HepG2 (cell line): ENCODE measurements around the gene C16orf89.

ENCODE experiments used
- ADNP ChIP-seq: sonication (generic); formaldehyde crosslinking; IDR thresholded peaks from 2 replicates; pipeline ENCODE4 v1.4.0; 2020; ENCODE audit warnings: missing genetic modification reagents
- MBNL3 ChIP-seq: fragments of 250-450 bp; sonication (Bioruptor Pico); conservative IDR thresholded peaks from 2 replicates; pipeline ENCODE4 v1.8.0; 2022; ENCODE audit warnings: mild to moderate bottlenecking, inconsistent platforms
- MTF1 ChIP-seq: sonication (generic); formaldehyde crosslinking; IDR thresholded peaks from 2 replicates; pipeline ENCODE4 v1.5.0; 2020; ENCODE audit warnings: missing genetic modification reagents
- PHF5A ChIP-seq: IDR thresholded peaks from one replicate; pipeline ENCODE4 v1.6.1; 2018; ENCODE audit warnings: low read depth, missing genetic modification reagents; ENCODE audit not compliant: unreplicated experiment
- SMARCE1 ChIP-seq: fragments of 450-650 bp; IDR thresholded peaks from 2 replicates; pipeline ENCODE4 v1.6.1; 2017; ENCODE audit warnings: borderline replicate concordance
- SMC3 ChIP-seq: IDR thresholded peaks from 2 replicates; pipeline ENCODE4 v1.6.1; 2011; ENCODE audit warnings: low read length, improper control_type of control experiment
- SP1 ChIP-seq, 2 experiments: fragments of 450-650 bp in 1 of 2; sonication (generic) in 1 of 2; formaldehyde crosslinking in 1 of 2; IDR thresholded peaks; 2 replicates each; pipeline versions ENCODE4 v1.4.0 to v1.6.1; 2016 to 2020; ENCODE audit warnings: missing genetic modification reagents in 1 of 2
- ZNF891 ChIP-seq: sonication (generic); formaldehyde crosslinking; IDR thresholded peaks from 2 replicates; pipeline ENCODE4 v1.5.0; 2020; ENCODE audit warnings: mild to moderate bottlenecking, missing genetic modification reagents
- TF ChIP-seq, protein P1 (sequence below): sonication (generic); formaldehyde crosslinking; IDR thresholded peaks from 2 replicates; pipeline ENCODE4 v1.4.0; 2020; ENCODE audit warnings: missing genetic modification reagents
- TF ChIP-seq, protein P2 (sequence below): sonication (generic); formaldehyde crosslinking; IDR thresholded peaks from 2 replicates; pipeline ENCODE4 v1.5.0; 2020; ENCODE audit warnings: mild to moderate bottlenecking, missing genetic modification reagents, moderate library complexity
- TF ChIP-seq, protein P3 (sequence below): sonication (generic); formaldehyde crosslinking; IDR thresholded peaks from 2 replicates; pipeline ENCODE4 v1.4.0; 2020; ENCODE audit warnings: missing genetic modification reagents

DNA sequence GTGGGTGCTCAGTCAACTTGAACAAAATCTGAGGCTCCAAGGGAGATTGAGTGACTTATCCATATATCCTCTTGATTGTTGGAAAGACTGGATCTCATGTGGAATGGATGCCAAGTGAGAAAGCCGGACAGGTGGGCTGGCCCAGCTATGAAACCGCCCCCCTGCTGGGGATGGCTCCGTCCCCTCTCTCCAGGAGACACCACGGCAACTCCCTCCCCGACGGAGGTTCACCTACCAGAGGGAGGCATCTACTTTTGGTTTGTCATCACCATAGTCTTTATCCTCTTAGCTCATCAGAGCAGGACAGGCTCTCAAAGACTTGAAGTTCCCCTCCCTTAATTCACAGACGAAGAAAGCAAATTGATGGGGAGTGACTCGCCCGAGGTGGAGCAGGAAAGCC lies 4.1 kb upstream of the C16orf89 start:
- TF ChIP-seq SP1 (IDR thresholded peaks at IDR 0.05) (no peak), SP1 (CRISPR knock-in tag; IDR thresholded peaks at IDR 0.05) (no peak), MBNL3 (no peak), ZNF891 (no peak), SMARCE1 (no peak), SMC3 (no peak), ADNP (CRISPR knock-in tag) (no peak), MTF1 (CRISPR knock-in tag) (no peak), PHF5A (CRISPR knock-in tag) (no peak)
- TF ChIP-seq, protein P1, sequence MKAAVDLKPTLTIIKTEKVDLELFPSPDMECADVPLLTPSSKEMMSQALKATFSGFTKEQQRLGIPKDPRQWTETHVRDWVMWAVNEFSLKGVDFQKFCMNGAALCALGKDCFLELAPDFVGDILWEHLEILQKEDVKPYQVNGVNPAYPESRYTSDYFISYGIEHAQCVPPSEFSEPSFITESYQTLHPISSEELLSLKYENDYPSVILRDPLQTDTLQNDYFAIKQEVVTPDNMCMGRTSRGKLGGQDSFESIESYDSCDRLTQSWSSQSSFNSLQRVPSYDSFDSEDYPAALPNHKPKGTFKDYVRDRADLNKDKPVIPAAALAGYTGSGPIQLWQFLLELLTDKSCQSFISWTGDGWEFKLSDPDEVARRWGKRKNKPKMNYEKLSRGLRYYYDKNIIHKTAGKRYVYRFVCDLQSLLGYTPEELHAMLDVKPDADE (CRISPR knock-in tag): no peak
- TF ChIP-seq, protein P2, sequence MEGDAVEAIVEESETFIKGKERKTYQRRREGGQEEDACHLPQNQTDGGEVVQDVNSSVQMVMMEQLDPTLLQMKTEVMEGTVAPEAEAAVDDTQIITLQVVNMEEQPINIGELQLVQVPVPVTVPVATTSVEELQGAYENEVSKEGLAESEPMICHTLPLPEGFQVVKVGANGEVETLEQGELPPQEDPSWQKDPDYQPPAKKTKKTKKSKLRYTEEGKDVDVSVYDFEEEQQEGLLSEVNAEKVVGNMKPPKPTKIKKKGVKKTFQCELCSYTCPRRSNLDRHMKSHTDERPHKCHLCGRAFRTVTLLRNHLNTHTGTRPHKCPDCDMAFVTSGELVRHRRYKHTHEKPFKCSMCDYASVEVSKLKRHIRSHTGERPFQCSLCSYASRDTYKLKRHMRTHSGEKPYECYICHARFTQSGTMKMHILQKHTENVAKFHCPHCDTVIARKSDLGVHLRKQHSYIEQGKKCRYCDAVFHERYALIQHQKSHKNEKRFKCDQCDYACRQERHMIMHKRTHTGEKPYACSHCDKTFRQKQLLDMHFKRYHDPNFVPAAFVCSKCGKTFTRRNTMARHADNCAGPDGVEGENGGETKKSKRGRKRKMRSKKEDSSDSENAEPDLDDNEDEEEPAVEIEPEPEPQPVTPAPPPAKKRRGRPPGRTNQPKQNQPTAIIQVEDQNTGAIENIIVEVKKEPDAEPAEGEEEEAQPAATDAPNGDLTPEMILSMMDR (CRISPR knock-in tag): no peak
- TF ChIP-seq, protein P3, sequence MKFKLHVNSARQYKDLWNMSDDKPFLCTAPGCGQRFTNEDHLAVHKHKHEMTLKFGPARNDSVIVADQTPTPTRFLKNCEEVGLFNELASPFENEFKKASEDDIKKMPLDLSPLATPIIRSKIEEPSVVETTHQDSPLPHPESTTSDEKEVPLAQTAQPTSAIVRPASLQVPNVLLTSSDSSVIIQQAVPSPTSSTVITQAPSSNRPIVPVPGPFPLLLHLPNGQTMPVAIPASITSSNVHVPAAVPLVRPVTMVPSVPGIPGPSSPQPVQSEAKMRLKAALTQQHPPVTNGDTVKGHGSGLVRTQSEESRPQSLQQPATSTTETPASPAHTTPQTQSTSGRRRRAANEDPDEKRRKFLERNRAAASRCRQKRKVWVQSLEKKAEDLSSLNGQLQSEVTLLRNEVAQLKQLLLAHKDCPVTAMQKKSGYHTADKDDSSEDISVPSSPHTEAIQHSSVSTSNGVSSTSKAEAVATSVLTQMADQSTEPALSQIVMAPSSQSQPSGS (CRISPR knock-in tag): no peak
